ENCODE results near the gene OR10G2. TPM values are rescaled to one million over a fixed set of nuclear protein-coding genes. Genes with fewer than 3 reads are reported as not detected.

The OR10G2 gene
- total and polyA plus RNA-seq, 4 donors: not detected

DNA sequence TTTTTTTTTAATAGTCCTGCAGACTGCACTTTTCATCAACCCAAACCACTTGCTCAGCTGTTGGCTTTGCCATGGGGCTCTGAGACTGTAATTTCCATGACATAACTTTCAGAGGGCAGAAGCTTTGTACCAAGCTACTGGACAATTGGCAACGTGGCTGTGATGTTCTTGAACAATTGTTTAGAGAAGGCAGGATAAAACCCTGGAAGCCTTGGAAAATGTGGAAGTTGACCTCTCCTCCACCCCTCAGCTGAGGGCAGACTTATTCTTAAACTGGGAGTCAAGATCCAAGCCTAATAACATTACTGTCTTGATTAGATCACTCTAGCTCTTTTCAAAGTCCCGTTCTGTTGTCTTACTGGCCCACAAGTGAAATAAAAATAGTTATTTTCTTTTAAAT, 36.6 kb upstream of the OR10G2 start:
- Histone ChIP-seq H3K9me3 (ENCODE audit: control insufficient read depth in 4 of 4, low read length in 3 of 4) (peaks cover 0 to 8% (median 1%) of the 10 kb centered on the region in 4 donors), H3K4me3 (ENCODE audit: low read depth in 1 of 3, low read length in 3 of 3) (no peak overlapping the region), H3K4me1 (ENCODE audit: control insufficient read depth in 4 of 4, insufficient read depth in 4 of 4, low read length in 3 of 4) (no peaks in the 10 kb centered on the region), H3K27me3 (ENCODE audit: control insufficient read depth in 4 of 4, insufficient read depth in 4 of 4, low read length in 3 of 4) (peaks cover 0 to 3% (median 2%) of the 10 kb centered on the region in 4 donors), H3K9ac (ENCODE audit: low read depth in 1 of 2, low read length in 2 of 2) (no peak overlapping the region), H3K36me3 (ENCODE audit: control insufficient read depth in 4 of 4, insufficient read depth in 3 of 4, low read depth in 1 of 4, low read length in 3 of 4) (no peaks in the 10 kb centered on the region), H3K27ac (ENCODE audit: low read depth in 1 of 2, low read length in 2 of 2) (no peak overlapping the region)
- DNase-seq (ENCODE audit: low spot score): no peak
- TF ChIP-seq NR2F2 (IDR thresholded peaks at IDR 0.05) (no peak), REST (IDR thresholded peaks at IDR 0.05) (no peak), JUND (IDR thresholded peaks at IDR 0.05) (no peak), HNF4G (IDR thresholded peaks at IDR 0.05) (no peak), FOXA2 (IDR thresholded peaks at IDR 0.05) (no peak), EGR1 (IDR thresholded peaks at IDR 0.05; ENCODE audit: low read depth in 2 of 2) (no peak), RAD21 (IDR thresholded peaks at IDR 0.05) (no peak), GABPA (IDR thresholded peaks at IDR 0.05 in 1 of 2, conservative IDR thresholded peaks at IDR 0.05 in 1 of 2) (no peak), YY1 (IDR thresholded peaks at IDR 0.05) (no peak), CTCF (IDR thresholded peaks at IDR 0.05; ENCODE audit: low read depth, low read length, missing input control) (no peak)
- TF ChIP-seq, protein P1, sequence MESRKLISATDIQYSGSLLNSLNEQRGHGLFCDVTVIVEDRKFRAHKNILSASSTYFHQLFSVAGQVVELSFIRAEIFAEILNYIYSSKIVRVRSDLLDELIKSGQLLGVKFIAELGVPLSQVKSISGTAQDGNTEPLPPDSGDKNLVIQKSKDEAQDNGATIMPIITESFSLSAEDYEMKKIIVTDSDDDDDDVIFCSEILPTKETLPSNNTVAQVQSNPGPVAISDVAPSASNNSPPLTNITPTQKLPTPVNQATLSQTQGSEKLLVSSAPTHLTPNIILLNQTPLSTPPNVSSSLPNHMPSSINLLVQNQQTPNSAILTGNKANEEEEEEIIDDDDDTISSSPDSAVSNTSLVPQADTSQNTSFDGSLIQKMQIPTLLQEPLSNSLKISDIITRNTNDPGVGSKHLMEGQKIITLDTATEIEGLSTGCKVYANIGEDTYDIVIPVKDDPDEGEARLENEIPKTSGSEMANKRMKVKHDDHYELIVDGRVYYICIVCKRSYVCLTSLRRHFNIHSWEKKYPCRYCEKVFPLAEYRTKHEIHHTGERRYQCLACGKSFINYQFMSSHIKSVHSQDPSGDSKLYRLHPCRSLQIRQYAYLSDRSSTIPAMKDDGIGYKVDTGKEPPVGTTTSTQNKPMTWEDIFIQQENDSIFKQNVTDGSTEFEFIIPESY (IDR thresholded peaks at IDR 0.05): no peak
- 45% methylated on average over 2 of the region's 2 CpGs for WGBS

GRCh38 chr14:21669284-21669683, 34.5 kb upstream of the OR10G2 start:
- DNase-seq (ENCODE audit: low spot score): no peak
- peaks cover 0 to 8% (median 2%) of the 10 kb centered on the region in 4 donors for H3K27me3 ChIP-seq (ENCODE audit: control insufficient read depth in 4 of 4, insufficient read depth in 4 of 4, low read length in 3 of 4)
- H3K9me3 ChIP-seq (ENCODE audit: control insufficient read depth in 4 of 4, low read length in 3 of 4): peaks cover 0 to 4% (median 0%) of the 10 kb centered on the region in 4 donors
- H3K4me1 ChIP-seq (ENCODE audit: control insufficient read depth in 4 of 4, insufficient read depth in 4 of 4, low read length in 3 of 4): no peaks in the 10 kb centered on the region
- no peak overlapping the region for H3K4me3 ChIP-seq (ENCODE audit: low read depth in 1 of 3, low read length in 3 of 3)
- H3K36me3 ChIP-seq (ENCODE audit: control insufficient read depth in 4 of 4, insufficient read depth in 3 of 4, low read depth in 1 of 4, low read length in 3 of 4): no peaks in the 10 kb centered on the region
- H3K9ac ChIP-seq (ENCODE audit: low read depth in 1 of 2, low read length in 2 of 2): no peak overlapping the region
- H3K27ac ChIP-seq (ENCODE audit: low read depth in 1 of 2, low read length in 2 of 2): no peak overlapping the region
- TF ChIP-seq FOXA2 (IDR thresholded peaks at IDR 0.05): no peak
- TF ChIP-seq YY1 (IDR thresholded peaks at IDR 0.05): no peak
- TF ChIP-seq NR2F2 (IDR thresholded peaks at IDR 0.05): no peak
- TF ChIP-seq MAX (IDR thresholded peaks at IDR 0.05): no peak
- no peak for TF ChIP-seq REST (IDR thresholded peaks at IDR 0.05)
- TF ChIP-seq SP1 (IDR thresholded peaks at IDR 0.05): no peak
- TF ChIP-seq TAF1 (conservative IDR thresholded peaks at IDR 0.05): no peak
- TF ChIP-seq RAD21 (IDR thresholded peaks at IDR 0.05): no peak
- no peak for TF ChIP-seq HNF4G (IDR thresholded peaks at IDR 0.05)
- TF ChIP-seq GABPA (IDR thresholded peaks at IDR 0.05 in 1 of 2, conservative IDR thresholded peaks at IDR 0.05 in 1 of 2): no peak
- TF ChIP-seq FOXA1 (IDR thresholded peaks at IDR 0.05): no peak
- TF ChIP-seq HNF4A (conservative IDR thresholded peaks at IDR 0.05): no peak
- no peak for TF ChIP-seq CTCF (IDR thresholded peaks at IDR 0.05; ENCODE audit: low read depth, low read length, missing input control)

Data from liver (tissue), 9 donors.